Erythroblast (primary cell): ENCODE measurements around the gene NPW.

Experiments
- GATA1 ChIP-seq: IDR thresholded peaks from 2 replicates; pipeline ENCODE4 v1.6.1; 2011; ENCODE audit warnings: low read depth, mild to moderate bottlenecking, control low read depth, low read length, moderate library complexity
- POLR2A ChIP-seq: IDR thresholded peaks from 2 replicates; pipeline ENCODE4 v1.6.1; 2011; ENCODE audit warnings: mild to moderate bottlenecking, low read length

GRCh38 chr16:2001456-2002355 lies 17.9 kb upstream of the NPW start:
- no peak for TF ChIP-seq POLR2A
- TF ChIP-seq GATA1, result no peak
